ENCODE results near the gene EIF4EBP3. TPM values are rescaled to one million over a fixed set of nuclear protein-coding genes. Genes with fewer than 3 reads are reported as not detected.

Gene EIF4EBP3
- total RNA-seq, 1 experiment from 2014 or later = 7.7 TPM

GRCh38 chr5:140565780-140566095 lies 18.3 kb downstream of the EIF4EBP3 start:
- H4K8ac ChIP-seq (replicated peaks; ENCODE audit: insufficient read length, low read depth, low read length) = no peak overlapping the region
- H2BK5ac ChIP-seq (ENCODE audit: insufficient read length, low read length) = no peak overlapping the region
- H3K18ac ChIP-seq (ENCODE audit: insufficient read length, low read depth, low read length) = no peak overlapping the region
- no peaks in the 10 kb centered on the region; the same call in 1 of the 2 replicates for H3K27me3 Mint-ChIP-seq (ENCODE audit: low read depth)
- H3T11ph ChIP-seq (ENCODE audit: low read length) = no peak overlapping the region
- H3K4me2 ChIP-seq (ENCODE audit: insufficient read depth, insufficient read length, low read length) = peak overlapping the region; percentile 92
- no peak overlapping the region for H3K27ac Mint-ChIP-seq
- H3K4ac ChIP-seq (ENCODE audit: low read depth, low read length) = no peak overlapping the region
- H3K56ac ChIP-seq (ENCODE audit: insufficient read length, low read depth, low read length) = no peak overlapping the region
- H3K27me3 ChIP-seq (ENCODE audit: insufficient read depth, low read length) = no peaks in the 10 kb centered on the region
- H3K23me2 ChIP-seq (ENCODE audit: insufficient read length, low read depth, low read length, poor library complexity, severe bottlenecking) = peaks cover 10% of the 10 kb centered on the region
- peaks cover 9 to 41% (median 27%) of the 10 kb centered on the region in 3 experiments for H3K36me3 Mint-ChIP-seq (ENCODE audit: insufficient read depth in 1 of 3, low read depth in 3 of 3)
- H3K4me3 Mint-ChIP-seq = peak overlapping the region; percentile 89 to 98
- no peaks in the 10 kb centered on the region for H4K20me1 ChIP-seq (ENCODE audit: control insufficient read depth, insufficient read depth, insufficient read length)
- no peak overlapping the region for H2BK20ac ChIP-seq (ENCODE audit: low read depth, low read length, poor library complexity, severe bottlenecking)
- H2BK15ac ChIP-seq (ENCODE audit: low read depth, low read length) = no peak overlapping the region
- H4K91ac ChIP-seq (ENCODE audit: insufficient read length, low read depth, low read length) = no peak overlapping the region
- H3K4me1 ChIP-seq (ENCODE audit: insufficient read depth, low read length) = peaks cover 4% of the 10 kb centered on the region; the same call in 1 of the 2 replicates
- H3K9me3 ChIP-seq (ENCODE audit: control insufficient read depth, low read depth, low read length) = no peaks in the 10 kb centered on the region
- no peak overlapping the region for H2AK5ac ChIP-seq (ENCODE audit: insufficient read length, low read length)
- peaks cover 14 to 18% of the 10 kb centered on the region in 2 experiments for H3K4me1 Mint-ChIP-seq
- no peak overlapping the region for H3K27ac ChIP-seq (ENCODE audit: insufficient read length, low read depth, low read length)
- WGBS (ENCODE audit: extremely low coverage, insufficient read length, low lambda C conversion rate) = no CpG with 5 or more reads among the region's 4 CpGs
- H2BK120ac ChIP-seq (ENCODE audit: low read depth, low read length, poor library complexity, severe bottlenecking) = no peak overlapping the region
- H3K79me2 ChIP-seq (ENCODE audit: insufficient read depth, low read length) = no peaks in the 10 kb centered on the region
- H4K5ac ChIP-seq (ENCODE audit: insufficient read length, low read depth, low read length) = no peak overlapping the region
- no peak overlapping the region for H3K14ac ChIP-seq (ENCODE audit: insufficient read depth, low read length)
- no peaks in the 10 kb centered on the region; a peak in 2 of 5 replicates for H3K9me3 Mint-ChIP-seq
- no peaks in the 10 kb centered on the region for H3K79me1 ChIP-seq (ENCODE audit: insufficient read depth, low read depth, low read length, poor library complexity, severe bottlenecking)
- H2AFZ ChIP-seq (ENCODE audit: low read length) = no peak overlapping the region
- DNase-seq = no peak
- no peak overlapping the region for H2BK12ac ChIP-seq (ENCODE audit: insufficient read length, low read depth, low read length)
- no peak overlapping the region for H3K9ac ChIP-seq (ENCODE audit: extremely low read depth, insufficient read length, low read length)
- H3K23ac ChIP-seq (ENCODE audit: insufficient read length, low read depth, low read length) = no peak overlapping the region
- TF ChIP-seq CTCF (conservative IDR thresholded peaks at IDR 0.05) = no peak
